Esophagus muscularis mucosa (tissue), 4 donors: ENCODE data around the gene FAM210B. TPM values are rescaled to one million over a fixed set of nuclear protein-coding genes. Genes with fewer than 3 reads are reported as not detected.

Experiments
- DNase-seq: peaks from one replicate; pipeline ENCODE4 v3.0.0-alpha.2; 2017; ENCODE audit errors: extremely low spot score
- H3K27ac ChIP-seq, 4 donors: fragments of 200-600 bp; sonication (generic); replicated peaks in 1 of 4; 1 replicate in 3 of 4; 2 replicates in 1 of 4; pipeline ENCODE4 v1.5.1; 2016 to 2019; ENCODE audit warnings: mild to moderate bottlenecking in 1 of 4
- H3K27me3 ChIP-seq, 4 donors: fragments of 200-600 bp; sonication (generic); one replicate each; pipeline versions ENCODE4 v1.5.1 to v1.6.0; 2016 to 2019
- H3K36me3 ChIP-seq, 4 donors: fragments of 200-600 bp; sonication (generic); one replicate each; pipeline ENCODE4 v1.5.1; 2016 to 2019
- H3K4me1 ChIP-seq, 4 donors: fragments of 200-600 bp; sonication (generic); one replicate each; pipeline ENCODE4 v1.5.1; 2016 to 2019
- H3K4me3 ChIP-seq, 4 donors: fragments of 200-600 bp; sonication (generic); 1 replicate in 2 of 4; 2 replicates in 2 of 4; pipeline ENCODE4 v1.5.1; 2016 to 2019; ENCODE audit warnings: mild to moderate bottlenecking in 4 of 4, moderate library complexity in 1 of 4
- H3K9me3 ChIP-seq, 4 donors: fragments of 200-600 bp; sonication (generic); 1 replicate in 3 of 4; 2 replicates in 1 of 4; pipeline ENCODE4 v1.5.1; 2016 to 2019
- EP300 ChIP-seq: sonication (generic); formaldehyde crosslinking; IDR thresholded peaks from one replicate; pipeline ENCODE4 v1.6.1; 2017; ENCODE audit warnings: antibody characterized with exemption
- POLR2A ChIP-seq: fragments of 450-650 bp; IDR thresholded peaks from one replicate; pipeline ENCODE4 v1.6.1; 2017; ENCODE audit warnings: antibody characterized with exemption, moderate library complexity, mild to moderate bottlenecking, low read depth
- POLR2AphosphoS5 ChIP-seq, 2 donors: sonication (generic); formaldehyde crosslinking; IDR thresholded peaks; one replicate each; pipeline ENCODE4 v1.6.1; 2017; ENCODE audit warnings: antibody characterized with exemption in 2 of 2
- WGBS: methylation state at CpG from one replicate; pipeline ENCODE4 v1.1.5; 2018; 5-methylcytosine and 5-hydroxymethylcytosine counted together
- intact Hi-C: fragments of 100-400 bp; cut with DNase I; formaldehyde crosslinking; loops from one replicate; pipeline ENCODE4 v1.15.1; 2023
- total RNA-seq, 4 donors: library from RNA; depleted of rRNA; stranded (reverse); fragments of >200 nt; gene quantifications; one replicate each; pipeline versions ENCODE4 v1.1.0 to v1.2.1, GENCODE V29; 2016
- TF ChIP-seq, protein P1 (sequence below), 3 experiments: fragments of 200-600 bp in 2 of 3; fragments of 450-650 bp in 1 of 3; sonication (generic) in 2 of 3; IDR thresholded peaks; one replicate each; pipeline ENCODE4 v1.5.1; 2017 to 2019; ENCODE audit warnings: antibody characterized with exemption in 3 of 3, mild to moderate bottlenecking in 2 of 3, moderate library complexity in 1 of 3

FAM210B gene, protein sequence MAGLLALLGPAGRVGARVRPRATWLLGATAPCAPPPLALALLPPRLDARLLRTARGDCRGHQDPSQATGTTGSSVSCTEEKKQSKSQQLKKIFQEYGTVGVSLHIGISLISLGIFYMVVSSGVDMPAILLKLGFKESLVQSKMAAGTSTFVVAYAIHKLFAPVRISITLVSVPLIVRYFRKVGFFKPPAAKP
- 10 to 100 TPM; 48.2 to 75.0 (median 54.5) TPM for total RNA-seq

DNA sequence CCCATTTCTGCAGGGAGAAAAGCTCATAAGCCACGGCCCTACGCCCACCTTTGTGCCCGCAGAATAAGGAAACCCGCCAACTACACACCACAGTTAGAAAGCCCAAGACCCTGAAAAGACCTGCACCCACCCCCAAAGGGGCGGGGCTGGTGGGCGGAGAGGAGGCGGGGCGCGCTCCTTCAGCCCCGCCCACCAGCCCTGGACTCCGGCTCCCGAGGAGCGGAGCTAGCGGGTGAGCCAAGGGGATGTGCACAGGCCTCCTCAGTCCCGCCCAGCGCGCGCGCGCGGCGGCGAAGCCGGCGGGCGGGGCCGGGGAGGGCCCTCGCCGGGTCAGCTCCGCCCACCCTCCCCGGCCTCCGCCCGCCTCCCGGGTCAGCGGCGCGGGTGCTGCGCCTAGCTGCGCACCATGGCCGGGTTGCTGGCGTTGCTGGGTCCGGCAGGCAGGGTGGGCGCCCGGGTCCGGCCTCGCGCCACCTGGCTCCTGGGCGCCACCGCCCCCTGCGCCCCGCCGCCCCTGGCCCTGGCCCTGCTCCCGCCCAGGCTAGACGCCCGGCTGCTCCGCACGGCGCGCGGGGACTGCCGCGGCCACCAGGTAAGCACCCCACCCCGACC lies at the start of gene FAM210B:
TSS of gene FAM210B (plus strand) at position 375 of the 612 bp plus-strand sequence. CDS start at position 407, 32 bp downstream.
- no peak for DNase-seq
- peaks cover 0 to 10% (median 4%) of the 10 kb centered on the region in 4 donors for H3K36me3 ChIP-seq
- peaks cover 15 to 46% (median 36%) of the 10 kb centered on the region in 4 donors for H3K4me1 ChIP-seq
- no peaks in the 10 kb centered on the region for H3K27me3 ChIP-seq
- 3% methylated on average over 11 of the region's 63 CpGs for WGBS
- intact Hi-C loops, result loop anchor here (2.0 kb wide), 1 partner anchor 34 kb away; the partner anchor contains the start of genes AURKA and CSTF1
- peak within 1 kb of the TSS; percentile 87 to 98 (median 94) for H3K4me3 ChIP-seq
- H3K27ac ChIP-seq, result peak within 1 kb of the TSS; percentile 82 to 89 (median 87)
- H3K9me3 ChIP-seq, result no peaks in the 10 kb centered on the region
- peak; percentile 56 to 80 for TF ChIP-seq POLR2AphosphoS5 (IDR thresholded peaks at IDR 0.05)
- TF ChIP-seq, protein P1, sequence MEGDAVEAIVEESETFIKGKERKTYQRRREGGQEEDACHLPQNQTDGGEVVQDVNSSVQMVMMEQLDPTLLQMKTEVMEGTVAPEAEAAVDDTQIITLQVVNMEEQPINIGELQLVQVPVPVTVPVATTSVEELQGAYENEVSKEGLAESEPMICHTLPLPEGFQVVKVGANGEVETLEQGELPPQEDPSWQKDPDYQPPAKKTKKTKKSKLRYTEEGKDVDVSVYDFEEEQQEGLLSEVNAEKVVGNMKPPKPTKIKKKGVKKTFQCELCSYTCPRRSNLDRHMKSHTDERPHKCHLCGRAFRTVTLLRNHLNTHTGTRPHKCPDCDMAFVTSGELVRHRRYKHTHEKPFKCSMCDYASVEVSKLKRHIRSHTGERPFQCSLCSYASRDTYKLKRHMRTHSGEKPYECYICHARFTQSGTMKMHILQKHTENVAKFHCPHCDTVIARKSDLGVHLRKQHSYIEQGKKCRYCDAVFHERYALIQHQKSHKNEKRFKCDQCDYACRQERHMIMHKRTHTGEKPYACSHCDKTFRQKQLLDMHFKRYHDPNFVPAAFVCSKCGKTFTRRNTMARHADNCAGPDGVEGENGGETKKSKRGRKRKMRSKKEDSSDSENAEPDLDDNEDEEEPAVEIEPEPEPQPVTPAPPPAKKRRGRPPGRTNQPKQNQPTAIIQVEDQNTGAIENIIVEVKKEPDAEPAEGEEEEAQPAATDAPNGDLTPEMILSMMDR (IDR thresholded peaks at IDR 0.05), result no peak

DNA sequence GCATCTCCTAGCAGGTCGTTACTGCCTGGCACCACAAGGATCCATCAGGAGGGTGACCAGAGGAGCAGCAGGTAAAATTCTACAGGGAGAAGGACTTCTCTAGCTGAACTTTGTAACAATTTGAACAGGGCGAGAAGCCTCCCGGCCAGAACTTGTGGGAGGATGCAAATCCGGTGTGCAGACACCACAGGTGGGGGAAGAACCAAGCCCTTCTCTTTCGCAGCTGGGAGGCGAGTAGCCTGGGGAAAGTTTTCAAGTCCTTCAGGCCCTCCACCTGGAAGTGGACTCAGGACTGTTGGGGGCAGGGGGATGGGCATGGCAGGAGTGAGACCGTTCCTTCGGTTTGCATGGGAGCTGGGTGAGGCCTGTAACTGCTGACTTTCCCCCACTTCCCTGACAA lies 42.7 kb upstream of the FAM210B start:
- WGBS, result 76% methylated on average over 7 of the region's 8 CpGs
- Histone ChIP-seq H3K4me3 (no peak overlapping the region), H3K27ac (no peak overlapping the region), H3K36me3 (no peaks in the 10 kb centered on the region), H3K9me3 (peaks cover 0 to 7% (median 0%) of the 10 kb centered on the region in 4 donors), H3K4me1 (no peaks in the 10 kb centered on the region), H3K27me3 (peaks cover 0 to 13% (median 0%) of the 10 kb centered on the region in 4 donors)
- DNase-seq, result no peak
- intact Hi-C loops, result no loop called here
- no peak for TF ChIP-seq POLR2A
- TF ChIP-seq, protein P1 (IDR thresholded peaks at IDR 0.05), result no peak
- TF ChIP-seq POLR2AphosphoS5 (IDR thresholded peaks at IDR 0.05), result no peak
- no peak for TF ChIP-seq EP300

DNA sequence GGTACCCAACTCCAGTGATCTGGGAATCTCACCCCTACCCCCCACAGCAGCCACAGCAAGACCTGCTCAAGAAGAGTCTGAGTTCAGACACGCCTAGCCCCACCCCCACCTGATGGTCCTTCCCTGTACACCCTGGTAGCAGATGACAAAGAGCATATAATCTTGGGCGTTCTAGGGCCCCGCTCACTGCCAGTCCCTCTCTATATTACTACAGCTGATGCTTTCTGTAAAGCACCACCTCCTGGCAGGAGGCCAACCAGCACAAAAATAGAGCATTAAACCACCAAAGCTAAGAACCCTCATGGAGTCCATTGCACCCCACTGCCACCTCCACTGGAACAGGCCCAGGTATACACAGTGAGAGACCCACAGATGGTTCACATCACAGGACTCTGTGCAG lies 42.3 kb upstream of the FAM210B start:
- no peaks in the 10 kb centered on the region for H3K36me3 ChIP-seq
- H3K4me3 ChIP-seq, result no peak overlapping the region
- peaks cover 0 to 7% (median 0%) of the 10 kb centered on the region in 4 donors for H3K9me3 ChIP-seq
- WGBS, result 93% methylated on average over 2 of the region's 3 CpGs
- H3K27me3 ChIP-seq, result peaks cover 0 to 13% (median 0%) of the 10 kb centered on the region in 4 donors
- no peak for DNase-seq
- no peak for TF ChIP-seq EP300
- TF ChIP-seq, protein P1 (IDR thresholded peaks at IDR 0.05), result no peak
- TF ChIP-seq POLR2A, result no peak
- TF ChIP-seq POLR2AphosphoS5 (IDR thresholded peaks at IDR 0.05), result no peak
- intact Hi-C loops, result no loop called here
- H3K27ac ChIP-seq, result no peak overlapping the region
- H3K4me1 ChIP-seq, result no peaks in the 10 kb centered on the region

GRCh38 chr20:56322681-56323080 lies 36.1 kb upstream of the FAM210B start:
- intact Hi-C loops, result no loop called here
- Histone ChIP-seq H3K4me3 (no peak overlapping the region), H3K27ac (no peak overlapping the region), H3K36me3 (no peaks in the 10 kb centered on the region), H3K9me3 (no peaks in the 10 kb centered on the region), H3K27me3 (peaks cover 0 to 8% (median 0%) of the 10 kb centered on the region in 4 donors), H3K4me1 (no peaks in the 10 kb centered on the region)
- TF ChIP-seq, protein P1 (IDR thresholded peaks at IDR 0.05), result no peak
- TF ChIP-seq POLR2AphosphoS5 (IDR thresholded peaks at IDR 0.05) (no peak), POLR2A (no peak), EP300 (no peak)
- 26% methylated on average over 4 of the region's 4 CpGs for WGBS
- no peak for DNase-seq
